PFSK-1 (cell line): ENCODE measurements around the gene IGDCC3.

Experiments
- FOXP2 ChIP-seq: optimal IDR thresholded peaks from 2 replicates; pipeline ENCODE3; 2011; ENCODE audit warnings: borderline replicate concordance, control low read depth, inconsistent platforms; ENCODE audit not compliant: insufficient read depth; ENCODE audit errors: extremely low read length, extremely low read depth
- POLR2AphosphoS5 ChIP-seq: IDR thresholded peaks from 2 replicates; pipeline ENCODE4 v1.6.1; 2012; ENCODE audit warnings: low read depth, mild to moderate bottlenecking, control low read depth, low read length, moderate library complexity
- SIN3A ChIP-seq: IDR thresholded peaks from 2 replicates; pipeline ENCODE4 v1.6.1; 2012; ENCODE audit warnings: mild to moderate bottlenecking, low read length, moderate library complexity, borderline replicate concordance; ENCODE audit not compliant: insufficient read depth
- TAF1 ChIP-seq: IDR thresholded peaks from 2 replicates; pipeline ENCODE4 v1.6.1; 2012; ENCODE audit warnings: low read length, control low read depth, borderline replicate concordance; ENCODE audit not compliant: insufficient read depth
- TF ChIP-seq, protein P1 (sequence below), 2 experiments: IDR thresholded peaks; 2 replicates each; pipeline versions ENCODE4 v1.6.1 to v1.8.0; 2011 to 2012; ENCODE audit warnings: low read depth in 2 of 2, low read length in 2 of 2, control low read depth in 1 of 2, inconsistent platforms in 1 of 2, mild to moderate bottlenecking in 1 of 2, moderate library complexity in 1 of 2; ENCODE audit not compliant: insufficient read depth in 1 of 2

Gene IGDCC3

DNA sequence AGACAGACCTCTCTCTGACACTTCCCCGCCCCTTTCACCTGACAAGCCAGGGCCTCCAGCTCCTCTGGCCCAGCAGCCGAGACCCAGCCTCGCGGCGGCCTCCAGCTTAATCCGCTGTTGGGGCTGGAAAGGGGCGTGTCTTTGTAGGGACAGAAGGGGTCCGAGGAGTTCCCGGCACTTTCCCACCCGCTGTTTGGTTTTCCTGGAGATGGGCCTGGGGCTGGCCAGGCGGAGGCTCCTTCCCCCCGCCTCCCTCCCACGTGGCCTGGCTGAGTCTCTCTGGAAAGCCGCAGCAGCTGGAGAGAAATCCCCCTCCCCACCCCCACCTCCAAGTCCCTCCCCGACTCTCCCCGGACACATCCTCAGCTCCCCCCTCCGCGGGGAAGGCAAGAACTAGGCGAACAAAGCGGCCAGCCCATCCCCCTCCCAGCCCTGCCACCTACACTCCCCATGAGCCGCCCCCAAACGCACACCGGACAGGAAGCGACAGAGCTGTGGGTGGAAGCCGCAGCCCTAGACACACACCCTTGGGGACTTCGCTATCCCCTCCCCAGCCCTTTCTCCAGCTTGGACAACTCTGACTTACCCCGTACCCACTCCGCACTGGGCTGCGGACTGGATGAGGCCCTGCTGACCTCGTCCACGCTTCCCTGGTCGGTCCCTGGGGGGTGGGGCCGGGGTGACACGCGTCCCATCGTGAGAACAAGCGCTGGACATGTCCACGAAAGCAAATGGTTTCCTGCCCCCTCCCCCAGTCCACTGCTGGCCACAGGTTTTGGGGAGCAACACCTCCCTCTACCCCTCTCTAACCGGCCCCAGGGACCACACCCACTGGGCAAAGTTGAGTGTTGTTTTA is 43.8 kb upstream of the IGDCC3 start:
- TF ChIP-seq, protein P1, sequence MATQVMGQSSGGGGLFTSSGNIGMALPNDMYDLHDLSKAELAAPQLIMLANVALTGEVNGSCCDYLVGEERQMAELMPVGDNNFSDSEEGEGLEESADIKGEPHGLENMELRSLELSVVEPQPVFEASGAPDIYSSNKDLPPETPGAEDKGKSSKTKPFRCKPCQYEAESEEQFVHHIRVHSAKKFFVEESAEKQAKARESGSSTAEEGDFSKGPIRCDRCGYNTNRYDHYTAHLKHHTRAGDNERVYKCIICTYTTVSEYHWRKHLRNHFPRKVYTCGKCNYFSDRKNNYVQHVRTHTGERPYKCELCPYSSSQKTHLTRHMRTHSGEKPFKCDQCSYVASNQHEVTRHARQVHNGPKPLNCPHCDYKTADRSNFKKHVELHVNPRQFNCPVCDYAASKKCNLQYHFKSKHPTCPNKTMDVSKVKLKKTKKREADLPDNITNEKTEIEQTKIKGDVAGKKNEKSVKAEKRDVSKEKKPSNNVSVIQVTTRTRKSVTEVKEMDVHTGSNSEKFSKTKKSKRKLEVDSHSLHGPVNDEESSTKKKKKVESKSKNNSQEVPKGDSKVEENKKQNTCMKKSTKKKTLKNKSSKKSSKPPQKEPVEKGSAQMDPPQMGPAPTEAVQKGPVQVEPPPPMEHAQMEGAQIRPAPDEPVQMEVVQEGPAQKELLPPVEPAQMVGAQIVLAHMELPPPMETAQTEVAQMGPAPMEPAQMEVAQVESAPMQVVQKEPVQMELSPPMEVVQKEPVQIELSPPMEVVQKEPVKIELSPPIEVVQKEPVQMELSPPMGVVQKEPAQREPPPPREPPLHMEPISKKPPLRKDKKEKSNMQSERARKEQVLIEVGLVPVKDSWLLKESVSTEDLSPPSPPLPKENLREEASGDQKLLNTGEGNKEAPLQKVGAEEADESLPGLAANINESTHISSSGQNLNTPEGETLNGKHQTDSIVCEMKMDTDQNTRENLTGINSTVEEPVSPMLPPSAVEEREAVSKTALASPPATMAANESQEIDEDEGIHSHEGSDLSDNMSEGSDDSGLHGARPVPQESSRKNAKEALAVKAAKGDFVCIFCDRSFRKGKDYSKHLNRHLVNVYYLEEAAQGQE (IDR thresholded peaks at IDR 0.05; ENCODE audit: insufficient read depth in 1 of 2, low read depth in 2 of 2, low read length in 2 of 2), result no peak
- TF ChIP-seq POLR2AphosphoS5 (no peak), SIN3A (no peak)

DNA sequence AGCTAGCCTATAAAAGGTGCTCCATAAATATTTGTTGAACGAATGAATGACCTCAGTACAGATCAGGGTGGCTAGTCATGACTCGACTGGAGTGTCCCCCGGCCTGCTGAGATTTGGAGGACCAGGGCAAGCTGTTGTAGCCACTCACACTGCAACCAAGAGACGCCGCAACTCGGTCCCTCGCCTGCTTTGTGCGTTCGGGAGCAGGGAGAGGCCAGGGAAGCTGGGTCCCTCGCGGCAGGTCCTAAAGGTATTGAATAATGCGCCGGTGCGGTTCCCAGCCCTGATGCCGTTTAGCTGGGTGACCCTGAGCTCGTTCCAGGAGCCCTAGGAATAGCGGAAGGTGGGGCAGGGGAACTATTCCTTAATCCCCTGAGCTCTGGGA is 43.2 kb upstream of the IGDCC3 start:
- no peak for TF ChIP-seq POLR2AphosphoS5
- TF ChIP-seq, protein P1 (IDR thresholded peaks at IDR 0.05; ENCODE audit: insufficient read depth in 1 of 2, low read depth in 2 of 2, low read length in 2 of 2), result no peak
- no peak for TF ChIP-seq FOXP2
- no peak for TF ChIP-seq TAF1
- TF ChIP-seq SIN3A, result no peak

- TF ChIP-seq POLR2AphosphoS5 (no peak), SIN3A (no peak), FOXP2 (no peak), TAF1 (no peak)
- TF ChIP-seq, protein P1 (IDR thresholded peaks at IDR 0.05; ENCODE audit: insufficient read depth in 1 of 2, low read depth in 2 of 2, low read length in 2 of 2), result no peak
Measured at GRCh38 chr15:65418596-65418995, 40.8 kb upstream of the IGDCC3 start.

GRCh38 chr15:65416845-65417416 is 39.1 kb upstream of the IGDCC3 start:
- TF ChIP-seq POLR2AphosphoS5 (no peak), FOXP2 (no peak), TAF1 (no peak), SIN3A (no peak)
- TF ChIP-seq, protein P1 (IDR thresholded peaks at IDR 0.05; ENCODE audit: insufficient read depth in 1 of 2, low read depth in 2 of 2, low read length in 2 of 2), result no peak
